SHP77 (cell line): ENCODE measurements around the gene DNTT.
"Not testable (repeated sequence)": the region's sequence is repeated elsewhere in the genome, so short reads cannot be mapped to it uniquely, and the experiment has no call there.

Experiments
- DNase-seq, 2 experiments: peaks; one replicate each; lab custom pipeline; 2025; lab: John Stamatoyannopoulos, UW

Gene DNTT

GRCh38 chr10:96276426-96276825 lies 27.8 kb upstream of the DNTT start:
- DNase-seq, result no peak

GRCh38 chr10:96276831-96277230 lies 27.4 kb upstream of the DNTT start:
- DNase-seq, result no peak

DNA sequence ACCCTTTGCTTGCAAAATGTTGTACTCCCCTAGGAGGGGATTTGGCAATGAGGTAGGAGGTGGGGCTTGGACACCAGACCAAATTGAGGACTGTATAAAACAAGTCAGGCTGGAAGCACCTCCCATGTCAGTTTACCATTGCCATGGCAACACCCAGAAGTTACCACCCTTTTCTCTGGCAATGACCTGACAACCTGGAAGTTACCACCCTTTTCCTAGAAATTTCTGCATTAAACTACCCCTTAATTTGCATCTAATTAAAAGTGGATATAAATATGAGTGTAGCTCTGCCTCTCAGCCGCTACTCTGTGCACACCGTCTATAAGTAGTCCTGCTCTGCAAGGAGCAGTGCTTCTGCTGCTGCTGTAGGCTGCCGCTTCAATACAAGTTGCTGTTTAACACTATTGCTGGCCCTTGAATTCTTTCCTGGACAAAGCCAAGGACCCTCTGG lies 25.0 kb upstream of the DNTT start:
- DNase-seq, result no peak

DNA sequence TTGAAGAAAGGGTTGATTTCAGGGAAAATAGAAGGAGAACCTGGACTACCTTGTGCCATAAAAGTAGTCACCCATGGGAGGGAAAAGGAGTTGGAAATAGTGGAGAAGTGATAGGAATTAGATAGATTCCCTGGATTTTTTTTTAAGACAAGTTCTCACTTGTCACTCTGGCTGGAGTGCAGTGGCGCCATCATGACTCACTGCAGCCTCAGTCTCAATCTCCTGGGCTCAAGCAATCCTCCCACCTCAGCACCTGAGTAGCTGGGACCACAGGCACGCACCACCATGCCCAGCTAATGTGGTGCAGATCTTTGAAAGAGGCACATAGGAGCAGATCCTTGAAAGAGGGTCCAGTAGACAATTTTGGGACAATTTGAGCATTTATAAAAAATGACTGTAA lies 23.4 kb upstream of the DNTT start:
- DNase-seq, result no peak

- no peak for DNase-seq
These were observed 22.7 kb upstream of the DNTT start for GRCh38 chr10:96281444-96282029.

DNA sequence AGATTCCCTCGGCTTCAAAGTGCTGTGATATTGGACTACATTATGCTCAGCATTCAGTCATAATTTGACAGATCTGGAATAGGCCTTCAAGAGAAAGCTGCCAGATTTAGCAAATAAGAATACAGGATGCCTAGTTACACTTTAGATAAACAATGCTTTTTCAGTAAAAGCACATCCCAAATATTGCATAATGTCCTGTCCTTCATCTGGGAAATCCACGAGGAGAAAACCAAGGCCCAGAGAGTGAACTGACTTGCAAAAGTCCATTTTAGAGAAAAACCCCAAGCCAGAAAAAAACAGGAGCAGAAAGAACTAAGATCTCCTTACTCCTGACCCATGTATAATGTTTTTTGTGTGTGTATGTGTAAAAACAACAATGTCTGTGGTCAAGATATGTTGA lies 20.9 kb upstream of the DNTT start:
- no peak for DNase-seq

DNA sequence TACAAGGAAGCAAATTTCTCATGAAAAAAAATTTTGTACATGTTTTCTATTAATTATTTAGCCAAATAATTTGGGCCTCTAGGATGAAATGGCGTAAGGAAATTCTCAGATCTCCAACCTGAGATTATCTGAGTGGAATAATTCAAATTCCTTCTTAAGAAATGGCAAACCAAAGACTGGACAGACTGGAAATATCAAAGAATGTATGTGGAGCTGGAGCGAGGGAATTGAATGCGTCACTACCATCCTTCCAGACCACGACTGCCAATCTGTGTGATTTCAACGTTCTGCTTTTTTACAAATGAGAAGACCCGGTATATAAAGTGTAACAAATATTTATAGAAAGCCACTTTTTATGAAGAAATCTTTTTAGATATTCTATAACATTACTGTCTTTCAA lies 20.5 kb upstream of the DNTT start:
- DNase-seq, result no peak

DNA sequence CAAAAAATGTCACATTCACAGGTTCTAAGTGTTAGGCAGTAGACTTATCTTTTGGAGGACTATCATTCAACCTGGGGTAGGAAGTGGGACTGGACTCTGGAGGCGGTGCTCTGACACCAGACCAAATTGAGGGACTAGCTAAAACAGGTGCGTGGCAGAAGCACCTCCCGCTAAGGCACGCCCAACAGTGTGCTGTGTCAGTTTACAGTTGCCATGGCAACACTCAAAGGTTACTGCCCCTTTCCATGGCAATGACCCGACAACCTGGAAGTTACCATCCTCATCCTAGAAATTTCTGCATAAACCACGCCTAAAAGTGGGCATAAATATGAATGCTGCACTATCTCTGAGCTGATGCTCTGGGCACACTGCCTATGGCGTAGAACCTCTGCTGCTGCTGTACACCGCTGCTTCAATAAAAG lies 18.9 kb upstream of the DNTT start:
- DNase-seq, result no peak

GRCh38 chr10:96287392-96288105 lies 16.7 kb upstream of the DNTT start:
- DNase-seq, result peak in 1 of 2 experiments; percentile 7

- DNase-seq, result no peak
These were observed 16.0 kb upstream of the DNTT start for GRCh38 chr10:96288151-96288621.

GRCh38 chr10:96289218-96289910 lies 14.9 kb upstream of the DNTT start:
- DNase-seq, result no peak

GRCh38 chr10:96290368-96291133 lies 13.7 kb upstream of the DNTT start:
- no peak for DNase-seq

DNA sequence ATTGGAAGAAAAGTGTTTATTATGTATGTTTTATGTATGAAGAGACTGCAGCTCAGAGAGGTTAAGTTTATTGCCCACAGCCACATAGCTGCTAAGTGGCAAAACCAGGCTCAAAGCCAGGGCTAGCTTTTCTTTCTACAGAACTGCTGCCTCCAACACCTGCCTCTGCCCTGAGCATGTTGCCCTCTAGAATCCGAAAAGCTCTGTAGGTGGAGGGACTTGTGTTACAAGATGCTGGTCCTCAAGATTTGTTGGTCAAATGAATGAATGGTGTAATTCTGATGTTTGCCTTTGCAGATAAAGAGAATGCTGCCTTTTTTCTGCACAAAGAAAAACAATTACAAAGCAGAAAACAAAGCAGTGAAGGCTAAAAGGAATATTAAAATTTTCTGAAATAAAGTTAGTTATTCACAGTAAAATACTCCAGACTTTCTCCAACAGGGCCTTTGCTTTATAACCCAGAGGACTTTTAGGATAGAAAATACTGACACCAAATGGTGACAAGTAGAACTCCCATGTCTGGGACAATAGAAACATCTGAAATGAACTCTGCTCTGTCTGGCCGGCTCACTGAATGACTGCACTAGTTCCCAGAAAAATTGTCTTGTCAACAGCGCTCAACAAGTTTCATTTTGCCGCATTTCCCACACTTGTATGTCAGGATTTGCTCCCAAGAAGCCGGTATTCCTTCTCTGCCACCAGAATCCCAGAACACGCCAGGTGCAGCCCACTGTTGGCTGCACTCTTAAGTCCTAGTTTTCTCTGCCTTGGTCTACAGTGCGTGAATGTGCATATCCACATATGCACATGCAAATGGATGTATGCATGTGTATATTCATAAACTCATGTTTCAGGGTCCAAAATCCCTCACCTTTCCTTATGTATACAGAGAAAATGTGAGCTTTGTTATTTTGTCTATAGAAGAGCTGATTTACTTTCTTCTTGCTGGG lies 11.0 kb upstream of the DNTT start:
- DNase-seq, result peak; percentile 3 to 38

GRCh38 chr10:96295475-96295874 lies 8.8 kb upstream of the DNTT start:
- DNase-seq, result no peak

DNA sequence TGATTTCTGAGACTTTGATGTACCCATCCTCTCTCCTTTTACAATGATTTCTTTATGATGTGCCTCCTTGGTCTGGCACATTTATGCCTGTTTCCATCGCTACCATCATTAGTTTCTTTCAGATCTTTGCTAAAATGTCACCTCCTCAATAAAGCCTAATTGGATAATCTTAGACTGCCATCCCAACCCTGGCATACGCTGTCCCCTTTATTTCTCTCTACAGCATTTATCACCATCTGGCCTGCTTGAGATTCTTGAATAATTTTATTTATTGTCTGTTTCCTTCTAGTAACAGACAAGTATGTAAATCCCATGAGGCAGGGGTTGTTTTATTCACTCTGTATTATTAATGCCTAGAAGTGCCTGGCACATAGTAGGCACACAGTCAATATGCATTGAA lies 6.7 kb upstream of the DNTT start:
- no peak for DNase-seq

DNA sequence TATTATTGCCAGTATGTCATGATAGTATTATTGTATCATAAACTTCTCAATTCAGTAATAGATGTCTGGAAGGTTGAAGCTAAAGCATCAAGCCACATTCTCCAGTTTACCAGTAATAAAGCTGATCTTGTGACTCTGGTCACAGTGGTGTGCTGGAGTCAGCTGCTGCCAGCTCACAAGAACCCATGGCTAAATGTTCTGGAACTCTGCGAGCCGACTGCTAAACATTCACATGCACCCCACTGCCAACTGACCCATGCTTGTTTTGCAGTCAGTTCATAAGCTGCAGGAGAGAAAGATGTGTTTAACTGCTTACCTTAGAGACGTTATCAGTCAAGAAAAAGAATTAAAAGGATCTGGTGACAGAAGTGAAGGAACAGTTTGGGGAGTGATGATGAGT lies 5.9 kb upstream of the DNTT start:
- no peak for DNase-seq

GRCh38 chr10:96299383-96299782 lies 4.9 kb upstream of the DNTT start:
- DNase-seq, result no peak

- no peak for DNase-seq
These were observed 2.6 kb upstream of the DNTT start for GRCh38 chr10:96301616-96302015.

- DNase-seq, result no peak
These were observed 785 bp downstream of the DNTT start for GRCh38 chr10:96305019-96305418.

DNA sequence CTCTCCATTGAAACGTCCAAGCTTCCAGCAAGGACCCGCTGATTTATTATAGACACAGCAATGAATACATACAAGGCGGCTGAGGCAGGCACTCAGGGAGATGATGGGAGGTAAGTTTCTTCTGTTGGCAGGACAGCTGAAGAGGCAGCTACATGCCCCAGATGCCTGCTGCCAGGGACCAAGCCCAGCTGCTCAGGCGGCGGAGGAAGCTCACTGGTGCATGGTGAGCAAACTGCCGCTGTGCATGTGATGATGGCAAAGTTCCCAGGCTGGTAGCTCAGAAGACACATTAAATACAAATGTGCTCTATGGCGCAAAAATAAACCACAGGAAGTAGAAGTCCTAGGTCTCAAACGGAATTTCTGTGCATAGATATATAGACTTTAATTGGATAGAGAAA lies 2.3 kb downstream of the DNTT start:
- DNase-seq, result peak; percentile 67 to 84

DNA sequence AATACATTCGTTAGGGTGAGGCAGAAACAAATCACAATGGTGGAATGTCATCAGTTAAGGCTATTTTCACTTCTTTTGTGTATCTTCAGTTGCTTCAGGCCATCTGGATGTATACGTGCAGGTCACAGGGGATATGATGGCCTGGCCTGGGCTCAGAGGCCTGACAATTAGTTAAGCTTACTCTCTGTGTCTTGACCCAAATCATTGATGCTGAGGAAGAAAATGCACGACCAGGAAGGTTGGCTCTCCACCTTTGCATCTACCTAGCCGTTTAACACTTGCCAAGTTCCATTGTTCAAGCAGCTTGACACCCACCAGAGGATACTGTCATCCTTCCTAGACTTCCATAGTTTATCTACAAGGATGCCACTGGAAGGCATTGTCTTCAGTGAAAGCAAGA lies 4.6 kb downstream of the DNTT start:
- not testable (repeated sequence) for DNase-seq
